ENCODE data around the gene PDCD2L.

PDCD2L gene

DNA sequence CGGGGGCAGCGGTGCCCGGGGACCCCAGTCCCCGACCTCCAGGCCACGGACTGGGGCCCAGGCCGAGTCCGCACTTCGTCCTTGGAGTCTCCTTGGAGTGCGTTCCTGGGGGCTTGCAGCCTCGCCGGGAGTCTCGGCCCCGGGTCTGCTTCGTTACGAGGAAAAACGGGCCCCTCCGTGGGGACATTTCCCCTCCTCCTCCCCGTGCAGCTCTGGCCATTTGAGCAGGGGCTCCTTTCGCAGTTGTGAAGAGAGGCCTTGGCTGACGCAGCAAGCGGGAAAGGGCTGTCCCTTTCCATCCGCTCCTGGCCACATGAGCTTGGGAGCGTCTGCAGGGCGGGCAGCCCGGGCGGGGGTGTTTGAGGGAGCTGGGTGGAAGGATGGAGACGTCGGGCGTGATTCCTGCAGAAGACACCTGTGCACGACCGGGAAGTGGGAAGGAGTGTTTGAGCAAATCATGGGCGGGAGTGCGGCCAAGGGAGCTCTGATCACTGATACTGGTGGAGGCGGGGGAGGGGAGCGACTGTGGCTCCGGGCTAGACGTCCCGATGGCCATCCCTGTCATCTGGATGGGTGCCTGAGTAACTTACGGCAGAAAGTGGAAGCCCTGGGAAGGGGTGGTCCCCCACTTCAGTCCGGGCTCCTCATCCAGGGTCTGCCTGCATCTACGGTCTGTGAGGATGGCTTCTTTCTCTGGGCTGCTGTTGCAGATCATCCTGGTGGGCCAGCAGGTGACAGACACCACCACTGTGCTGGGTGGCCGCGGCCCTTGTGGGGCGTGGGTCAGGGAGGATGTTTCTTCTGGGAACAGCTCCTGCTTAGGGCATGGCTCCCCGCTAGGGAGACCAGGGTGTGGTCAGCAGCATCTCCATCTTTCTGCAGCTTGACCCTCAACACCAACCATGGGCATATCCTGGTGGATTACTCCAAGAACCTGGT, 38.5 kb upstream of the PDCD2L start (continued):
- TF ChIP-seq ZBTB49 (tag by site-specific recombination; IDR thresholded peaks at IDR 0.05; ENCODE audit: low read depth) (no peak), REPIN1 (tag by site-specific recombination; IDR thresholded peaks at IDR 0.05; ENCODE audit: low read depth) (0 out of 2 replicates have a peak, but pooled peaks have one; percentile 68), ZNF114 (tag by site-specific recombination; IDR thresholded peaks at IDR 0.05) (no peak), ZNF610 (tag by site-specific recombination; IDR thresholded peaks at IDR 0.05; ENCODE audit: borderline replicate concordance) (peak; percentile 50; the same call in 1 of the 2 replicates), KLF7 (tag by site-specific recombination; IDR thresholded peaks at IDR 0.05; ENCODE audit: borderline replicate concordance) (peak; percentile 88), ZNF513 (tag by site-specific recombination; IDR thresholded peaks at IDR 0.05) (no peak), YY1 (tag by site-specific recombination; IDR thresholded peaks at IDR 0.05) (peak; percentile 9; the same call in 1 of the 2 replicates), GLIS1 (tag by site-specific recombination; IDR thresholded peaks at IDR 0.05) (peak; percentile 34), KLF17 (tag by site-specific recombination; IDR thresholded peaks at IDR 0.05) (peak; percentile 94), SP3 (tag by site-specific recombination; IDR thresholded peaks at IDR 0.05) (peak; percentile 14; the same call in 1 of the 2 replicates), KLF9 (tag by site-specific recombination; IDR thresholded peaks at IDR 0.05; ENCODE audit: low read depth) (peak; percentile 53), ZNF341 (tag by site-specific recombination; IDR thresholded peaks at IDR 0.05; ENCODE audit: low read depth) (peak; percentile 88), ZNF2 (tag by site-specific recombination; IDR thresholded peaks at IDR 0.05) (peak; percentile 89), ZNF175 (tag by site-specific recombination; IDR thresholded peaks at IDR 0.05) (no peak), WT1 (tag by site-specific recombination; IDR thresholded peaks at IDR 0.05) (peak; percentile 50; the same call in 1 of the 2 replicates), ZNF660 (tag by site-specific recombination; IDR thresholded peaks at IDR 0.05) (0 out of 2 replicates have a peak, but pooled peaks have one; percentile 53), AEBP2 (tag by site-specific recombination; IDR thresholded peaks at IDR 0.05; ENCODE audit: borderline replicate concordance) (no peak), ZNF391 (tag by site-specific recombination; IDR thresholded peaks at IDR 0.05; ENCODE audit: borderline replicate concordance, low read depth) (peak; percentile 24; the same call in 1 of the 2 replicates), SP2 (tag by site-specific recombination; IDR thresholded peaks at IDR 0.05) (peak; percentile 48; the same call in 1 of the 2 replicates), HOXA7 (CRISPR knock-in tag; IDR thresholded peaks at IDR 0.05; ENCODE audit: borderline replicate concordance) (no peak), ZNF600 (tag by site-specific recombination; IDR thresholded peaks at IDR 0.05) (peak; percentile 57), ZNF837 (tag by site-specific recombination; IDR thresholded peaks at IDR 0.05) (peak; percentile 91), ZXDB (tag by site-specific recombination; IDR thresholded peaks at IDR 0.05) (peak; percentile 89)
- TF ChIP-seq, protein P1, sequence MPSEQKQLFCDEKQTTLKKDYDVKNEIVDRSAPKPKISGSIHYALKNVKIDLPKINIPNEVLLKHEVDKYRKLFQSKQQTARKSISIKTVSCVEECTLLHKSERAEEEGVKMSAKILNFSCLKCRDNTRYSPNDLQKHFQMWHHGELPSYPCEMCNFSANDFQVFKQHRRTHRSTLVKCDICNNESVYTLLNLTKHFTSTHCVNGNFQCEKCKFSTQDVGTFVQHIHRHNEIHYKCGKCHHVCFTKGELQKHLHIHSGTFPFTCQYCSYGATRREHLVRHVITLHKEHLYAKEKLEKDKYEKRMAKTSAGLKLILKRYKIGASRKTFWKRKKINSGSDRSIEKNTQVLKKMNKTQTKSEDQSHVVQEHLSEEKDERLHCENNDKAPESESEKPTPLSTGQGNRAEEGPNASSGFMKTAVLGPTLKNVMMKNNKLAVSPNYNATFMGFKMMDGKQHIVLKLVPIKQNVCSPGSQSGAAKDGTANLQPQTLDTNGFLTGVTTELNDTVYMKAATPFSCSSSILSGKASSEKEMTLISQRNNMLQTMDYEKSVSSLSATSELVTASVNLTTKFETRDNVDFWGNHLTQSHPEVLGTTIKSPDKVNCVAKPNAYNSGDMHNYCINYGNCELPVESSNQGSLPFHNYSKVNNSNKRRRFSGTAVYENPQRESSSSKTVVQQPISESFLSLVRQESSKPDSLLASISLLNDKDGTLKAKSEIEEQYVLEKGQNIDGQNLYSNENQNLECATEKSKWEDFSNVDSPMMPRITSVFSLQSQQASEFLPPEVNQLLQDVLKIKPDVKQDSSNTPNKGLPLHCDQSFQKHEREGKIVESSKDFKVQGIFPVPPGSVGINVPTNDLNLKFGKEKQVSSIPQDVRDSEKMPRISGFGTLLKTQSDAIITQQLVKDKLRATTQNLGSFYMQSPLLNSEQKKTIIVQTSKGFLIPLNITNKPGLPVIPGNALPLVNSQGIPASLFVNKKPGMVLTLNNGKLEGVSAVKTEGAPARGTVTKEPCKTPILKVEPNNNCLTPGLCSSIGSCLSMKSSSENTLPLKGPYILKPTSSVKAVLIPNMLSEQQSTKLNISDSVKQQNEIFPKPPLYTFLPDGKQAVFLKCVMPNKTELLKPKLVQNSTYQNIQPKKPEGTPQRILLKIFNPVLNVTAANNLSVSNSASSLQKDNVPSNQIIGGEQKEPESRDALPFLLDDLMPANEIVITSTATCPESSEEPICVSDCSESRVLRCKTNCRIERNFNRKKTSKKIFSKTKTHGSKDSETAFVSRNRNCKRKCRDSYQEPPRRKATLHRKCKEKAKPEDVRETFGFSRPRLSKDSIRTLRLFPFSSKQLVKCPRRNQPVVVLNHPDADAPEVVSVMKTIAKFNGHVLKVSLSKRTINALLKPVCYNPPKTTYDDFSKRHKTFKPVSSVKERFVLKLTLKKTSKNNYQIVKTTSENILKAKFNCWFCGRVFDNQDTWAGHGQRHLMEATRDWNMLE (tag by site-specific recombination; conservative IDR thresholded peaks at IDR 0.05; ENCODE audit: low read depth) = no peak
- TF ChIP-seq, protein P2, sequence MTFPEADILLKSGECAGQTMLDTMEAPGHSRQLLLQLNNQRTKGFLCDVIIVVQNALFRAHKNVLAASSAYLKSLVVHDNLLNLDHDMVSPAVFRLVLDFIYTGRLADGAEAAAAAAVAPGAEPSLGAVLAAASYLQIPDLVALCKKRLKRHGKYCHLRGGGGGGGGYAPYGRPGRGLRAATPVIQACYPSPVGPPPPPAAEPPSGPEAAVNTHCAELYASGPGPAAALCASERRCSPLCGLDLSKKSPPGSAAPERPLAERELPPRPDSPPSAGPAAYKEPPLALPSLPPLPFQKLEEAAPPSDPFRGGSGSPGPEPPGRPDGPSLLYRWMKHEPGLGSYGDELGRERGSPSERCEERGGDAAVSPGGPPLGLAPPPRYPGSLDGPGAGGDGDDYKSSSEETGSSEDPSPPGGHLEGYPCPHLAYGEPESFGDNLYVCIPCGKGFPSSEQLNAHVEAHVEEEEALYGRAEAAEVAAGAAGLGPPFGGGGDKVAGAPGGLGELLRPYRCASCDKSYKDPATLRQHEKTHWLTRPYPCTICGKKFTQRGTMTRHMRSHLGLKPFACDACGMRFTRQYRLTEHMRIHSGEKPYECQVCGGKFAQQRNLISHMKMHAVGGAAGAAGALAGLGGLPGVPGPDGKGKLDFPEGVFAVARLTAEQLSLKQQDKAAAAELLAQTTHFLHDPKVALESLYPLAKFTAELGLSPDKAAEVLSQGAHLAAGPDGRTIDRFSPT (tag by site-specific recombination; IDR thresholded peaks at IDR 0.05) = no peak
